SU-DHL-6 (cell line): ENCODE measurements around the gene PRSS38.

ENCODE experiments used
- H2AFZ ChIP-seq: fragments of 200-600 bp; sonication (generic); 2 replicates; pipeline ENCODE4 v1.6.1; 2014; ENCODE audit warnings: low read depth, mild to moderate bottlenecking, moderate library complexity, mixed read lengths, antibody characterized with exemption, low read length; ENCODE audit not compliant: severe bottlenecking
- H3F3A ChIP-seq: fragments of 200-600 bp; shearing (Covaris generic); 2 replicates; pipeline ENCODE4 v1.6.0; 2016; ENCODE audit warnings: antibody characterized with exemption, mild to moderate bottlenecking; ENCODE audit not compliant: insufficient read depth
- H3K27ac ChIP-seq: fragments of 200-600 bp; sonication (generic); 2 replicates; pipeline ENCODE4 v1.5.1; 2016; ENCODE audit warnings: low read depth, mild to moderate bottlenecking, low read length, moderate library complexity, mixed read lengths
- H3K27me3 ChIP-seq: fragments of 200-600 bp; sonication (generic), shearing (Covaris generic); 2 replicates; pipeline ENCODE4 v1.6.0; 2014; ENCODE audit warnings: mild to moderate bottlenecking, low read length
- H3K36me3 ChIP-seq: fragments of 200-600 bp; sonication (generic); 2 replicates; pipeline ENCODE4 v1.6.1; 2014; ENCODE audit warnings: mild to moderate bottlenecking, low read length, mixed read lengths
- H3K4me2 ChIP-seq: fragments of 300-600, 200-600 bp; shearing (Covaris generic), sonication (generic); 2 replicates; pipeline ENCODE4 v1.6.0; 2014; ENCODE audit warnings: low read length, low read depth, mild to moderate bottlenecking; ENCODE audit not compliant: poor library complexity, severe bottlenecking
- H3K4me3 ChIP-seq: fragments of 200-600 bp; sonication (generic); 2 replicates; pipeline ENCODE4 v1.5.1; 2014; ENCODE audit warnings: antibody characterized with exemption, low read length, mild to moderate bottlenecking, mixed read lengths; ENCODE audit not compliant: insufficient read depth, poor library complexity, severe bottlenecking
- H3K79me2 ChIP-seq: fragments of 200-600 bp; sonication (generic); 2 replicates; pipeline ENCODE4 v1.6.1; 2014; ENCODE audit warnings: mild to moderate bottlenecking, low read length, moderate library complexity; ENCODE audit not compliant: insufficient read depth
- H3K9ac ChIP-seq: fragments of 200-600 bp; sonication (generic); 2 replicates; pipeline ENCODE4 v1.7.0; 2014; ENCODE audit warnings: mild to moderate bottlenecking, low read length
- H3K9me2 ChIP-seq: fragments of 200-600 bp; sonication (generic); replicated peaks from 2 replicates; pipeline ENCODE4 v1.6.1; 2014; ENCODE audit warnings: low read length; ENCODE audit not compliant: insufficient read depth
- H3K9me3 ChIP-seq: fragments of 200-600 bp; sonication (generic); 2 replicates; pipeline ENCODE4 v1.6.1; 2014; ENCODE audit warnings: low read length, mixed read lengths; ENCODE audit not compliant: insufficient read depth
- H4K20me1 ChIP-seq: fragments of 200-600 bp; sonication (generic); 2 replicates; pipeline ENCODE4 v1.6.1; 2014; ENCODE audit warnings: low read depth, mild to moderate bottlenecking, antibody characterized with exemption, low read length, moderate library complexity, mixed read lengths
- CTCF ChIP-seq: fragments of 200-600 bp; sonication (generic); IDR thresholded peaks from one replicate; pipeline ENCODE4 v1.5.1; 2017; ENCODE audit warnings: antibody characterized with exemption, mild to moderate bottlenecking, low read length, moderate library complexity; ENCODE audit not compliant: insufficient read depth, poor library complexity, severe bottlenecking
- EZH2phosphoT487 ChIP-seq: fragments of 200-600 bp; sonication (generic), shearing (Covaris generic); conservative IDR thresholded peaks from 2 replicates; pipeline ENCODE4 v1.6.1; 2018; ENCODE audit warnings: mild to moderate bottlenecking, antibody characterized with exemption, low read length, moderate library complexity, mixed read lengths

Gene PRSS38

GRCh38 chr1:227889047-227889862 is 73.8 kb downstream of the PRSS38 start:
- Histone ChIP-seq H3K4me3 (no peak overlapping the region), H3F3A (no peaks in the 10 kb centered on the region), H3K9ac (no peak overlapping the region), H4K20me1 (no peaks in the 10 kb centered on the region), H2AFZ (no peak overlapping the region), H3K9me3 (no peaks in the 10 kb centered on the region), H3K79me2 (no peaks in the 10 kb centered on the region), H3K27ac (no peak overlapping the region), H3K4me2 (no peak overlapping the region), H3K9me2 (no peaks in the 10 kb centered on the region), H3K27me3 (no peaks in the 10 kb centered on the region), H3K36me3 (no peaks in the 10 kb centered on the region)
- no peak for TF ChIP-seq EZH2phosphoT487

GRCh38 chr1:227889863-227890405 is 74.5 kb downstream of the PRSS38 start:
- H3K9me2 ChIP-seq = no peaks in the 10 kb centered on the region
- no peaks in the 10 kb centered on the region for H3K9me3 ChIP-seq
- H3F3A ChIP-seq = no peaks in the 10 kb centered on the region
- no peak for TF ChIP-seq CTCF
- no peak for TF ChIP-seq EZH2phosphoT487
- no peak overlapping the region for H3K27ac ChIP-seq
- H4K20me1 ChIP-seq = no peaks in the 10 kb centered on the region
- no peak overlapping the region for H3K4me3 ChIP-seq
- H3K36me3 ChIP-seq = no peaks in the 10 kb centered on the region
- no peak overlapping the region for H3K4me2 ChIP-seq
- H3K9ac ChIP-seq = no peak overlapping the region
- no peaks in the 10 kb centered on the region for H3K27me3 ChIP-seq
- no peak overlapping the region for H2AFZ ChIP-seq
- no peaks in the 10 kb centered on the region for H3K79me2 ChIP-seq

- no peaks in the 10 kb centered on the region for H4K20me1 ChIP-seq
- no peak overlapping the region for H3K9ac ChIP-seq
- H3K27me3 ChIP-seq = no peaks in the 10 kb centered on the region
- H3K36me3 ChIP-seq = no peaks in the 10 kb centered on the region
- no peaks in the 10 kb centered on the region for H3K79me2 ChIP-seq
- H3K27ac ChIP-seq = no peak overlapping the region
- no peak overlapping the region for H3K4me2 ChIP-seq
- H3F3A ChIP-seq = no peaks in the 10 kb centered on the region
- no peaks in the 10 kb centered on the region for H3K9me3 ChIP-seq
- TF ChIP-seq CTCF = no peak
- TF ChIP-seq EZH2phosphoT487 = no peak
- no peak overlapping the region for H2AFZ ChIP-seq
- H3K4me3 ChIP-seq = no peak overlapping the region
- no peaks in the 10 kb centered on the region for H3K9me2 ChIP-seq
Measured at GRCh38 chr1:227890451-227891222, 75.2 kb downstream of the PRSS38 start.
